Mucosa of descending colon (tissue), 3 donors: ENCODE data around the gene TGFB1. TPM values are rescaled to one million over a fixed set of nuclear protein-coding genes. Genes with fewer than 3 reads are reported as not detected.
"Not testable (repeated sequence)": the region's sequence is repeated elsewhere in the genome, so short reads cannot be mapped to it uniquely, and the experiment has no call there.

ENCODE experiments used
- ATAC-seq: fragments of 200-7000 bp; cut with Tn5 transposase; one replicate; pipeline ENCODE4 v1.9.1; 2020; ENCODE audit warnings: mild to moderate bottlenecking, moderate library complexity
- DNase-seq, 3 donors: peaks; one replicate each; pipeline ENCODE4 v3.0.0-alpha.2; 2020
- H3K36me3 ChIP-seq: fragments of 200-600 bp; one replicate; pipeline ENCODE4 v1.8.0; 2021; ENCODE audit warnings: low read depth, mild to moderate bottlenecking
- H3K4me1 ChIP-seq: fragments of 200-600 bp; one replicate; pipeline ENCODE4 v1.8.0; 2021; ENCODE audit warnings: low read depth, mild to moderate bottlenecking
- H3K4me3 ChIP-seq: fragments of 200-600 bp; one replicate; pipeline ENCODE4 v1.8.0; 2021; ENCODE audit warnings: mild to moderate bottlenecking
- H3K9me3 ChIP-seq: fragments of 200-600 bp; one replicate; pipeline ENCODE4 v1.8.0; 2021; ENCODE audit warnings: mild to moderate bottlenecking
- CTCF ChIP-seq: fragments of 200-600 bp; IDR thresholded peaks from one replicate; pipeline ENCODE4 v1.8.0; 2022; ENCODE audit warnings: antibody characterized with exemption, mild to moderate bottlenecking
- intact Hi-C, 2 donors: fragments of 100-400 bp; cut with DNase I in 1 of 2; cut with micrococcal nuclease in 1 of 2; formaldehyde crosslinking; loops; one replicate each; pipeline versions ENCODE4 v1.11.0 to v1.11.1; 2022; cut with DNase I, micrococcal nuclease
- total RNA-seq, 3 donors: library from RNA; stranded (reverse); fragmentation: NEBNext Ultra II Directional in 2 of 3; extraction: Animal tissue kit (Norgen Biotek cat#: 25700) in 2 of 3; gene quantifications; one replicate each; pipeline versions ENCODE4 v1.2.1 to v1.2.4, GENCODE V29; 2021 to 2023
- donor health status: DM: no; HTN: no; CAD: no; lungs with moderate emphysema.
- donor health status: DM: no; HTN: no; CAD: no.
- donor health status: DM: no; HTN: yes; CAD: no.

TGFB1 gene
- total RNA-seq, 3 donors from 2014 or later = 8.2 to 39.6 (median 21.8) TPM

DNA sequence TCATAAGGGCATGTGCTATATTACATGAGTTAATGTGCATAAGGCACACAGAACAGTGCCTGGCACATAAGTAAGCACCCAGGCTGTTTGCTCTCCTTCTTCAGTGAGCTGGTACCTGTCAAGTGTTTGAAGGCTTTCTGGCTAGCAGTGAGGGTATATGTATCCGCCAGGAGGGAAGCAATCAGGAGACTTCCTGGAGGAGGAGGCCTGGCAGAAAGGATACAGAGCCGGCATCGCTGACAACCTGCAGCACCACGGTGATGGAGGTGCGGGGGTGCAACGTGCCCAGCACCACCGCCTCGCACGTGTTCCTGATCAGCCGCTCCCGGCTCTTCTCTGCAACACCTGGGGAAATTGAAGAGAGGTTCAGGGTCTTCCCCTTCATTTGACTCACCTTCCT, 37.9 kb upstream of the TGFB1 start:
- TF ChIP-seq CTCF = no peak
- DNase-seq = no peak
- intact Hi-C loops = no loop called here
- H3K36me3 ChIP-seq = peaks cover 5% of the 10 kb centered on the region
- H3K9me3 ChIP-seq = no peaks in the 10 kb centered on the region
- no peak for ATAC-seq
- peaks cover 6% of the 10 kb centered on the region for H3K4me1 ChIP-seq
- H3K4me3 ChIP-seq = no peak overlapping the region

DNA sequence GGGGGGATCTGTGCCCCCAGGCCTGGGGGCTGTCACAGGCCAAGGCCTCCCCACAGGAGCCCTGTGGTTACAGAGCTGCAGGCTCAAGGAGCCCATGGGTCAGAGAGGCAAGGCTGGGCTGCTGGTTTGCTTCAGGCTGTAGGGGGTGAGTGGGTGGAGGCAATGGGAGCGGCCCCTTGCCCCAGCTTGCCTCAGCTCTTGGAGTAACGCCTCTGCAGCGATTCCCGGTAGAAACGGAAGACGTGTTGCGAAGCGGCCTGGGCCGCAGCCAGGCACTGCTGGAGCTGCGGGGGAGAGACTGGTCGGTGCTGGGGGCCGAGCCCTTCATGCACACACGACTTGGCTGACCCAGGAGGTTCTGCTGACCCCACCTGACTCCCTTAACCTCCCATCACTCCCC, 32.7 kb upstream of the TGFB1 start:
- Histone ChIP-seq H3K4me3 (no peak overlapping the region), H3K36me3 (peaks cover 5% of the 10 kb centered on the region), H3K9me3 (no peaks in the 10 kb centered on the region), H3K4me1 (no peaks in the 10 kb centered on the region)
- no peak for TF ChIP-seq CTCF
- no peak for ATAC-seq
- no peak for DNase-seq
- intact Hi-C loops = no loop called here

DNA sequence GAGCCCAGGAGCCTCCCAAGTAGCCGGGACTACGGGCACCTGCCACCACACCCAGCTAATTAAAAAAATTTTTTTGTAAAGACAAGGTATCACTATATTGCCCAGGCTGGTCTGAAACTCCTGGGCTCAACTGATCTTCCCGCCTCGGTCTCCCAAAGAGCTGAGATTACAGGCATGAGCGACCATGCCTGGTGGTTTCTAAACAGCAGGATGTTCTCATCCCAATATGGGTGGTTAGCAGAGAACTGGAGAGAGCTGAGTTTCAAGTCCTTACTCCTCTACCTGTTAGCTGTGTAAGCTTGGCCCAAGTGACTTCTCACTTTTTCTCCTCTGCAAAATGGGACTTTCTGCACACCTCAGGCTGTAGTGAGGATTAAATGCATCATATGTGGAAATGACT, 30.6 kb upstream of the TGFB1 start:
- Histone ChIP-seq H3K4me3 (no peak overlapping the region), H3K9me3 (no peaks in the 10 kb centered on the region), H3K4me1 (no peaks in the 10 kb centered on the region), H3K36me3 (no peaks in the 10 kb centered on the region)
- no peak for ATAC-seq
- intact Hi-C loops = no loop called here
- TF ChIP-seq CTCF = no peak
- no peak for DNase-seq

DNA sequence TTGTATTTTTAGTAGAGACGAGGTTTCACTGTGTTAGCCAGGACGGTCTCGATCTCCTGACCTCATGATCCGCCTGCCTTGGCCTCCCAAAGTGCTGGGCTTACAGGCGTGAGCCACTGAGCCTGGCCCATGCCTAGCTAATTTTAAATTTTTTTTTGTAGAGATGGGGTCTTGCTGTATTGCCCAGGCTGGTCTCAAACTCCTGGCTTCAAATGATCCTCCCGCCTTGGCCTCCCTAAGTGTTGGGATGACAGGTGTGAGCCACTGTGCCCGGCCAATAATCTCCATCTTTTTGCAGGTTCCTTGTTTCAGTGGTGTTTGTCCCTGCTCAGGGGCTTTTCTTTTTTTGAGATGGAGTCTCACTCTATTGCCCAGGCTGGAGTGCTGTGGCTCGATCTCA, 27.8 kb upstream of the TGFB1 start:
- DNase-seq, H3K9me3 ChIP-seq, H3K36me3 ChIP-seq, ATAC-seq, intact Hi-C loops, H3K4me1 ChIP-seq, H3K4me3 ChIP-seq: not testable (repeated sequence)

DNA sequence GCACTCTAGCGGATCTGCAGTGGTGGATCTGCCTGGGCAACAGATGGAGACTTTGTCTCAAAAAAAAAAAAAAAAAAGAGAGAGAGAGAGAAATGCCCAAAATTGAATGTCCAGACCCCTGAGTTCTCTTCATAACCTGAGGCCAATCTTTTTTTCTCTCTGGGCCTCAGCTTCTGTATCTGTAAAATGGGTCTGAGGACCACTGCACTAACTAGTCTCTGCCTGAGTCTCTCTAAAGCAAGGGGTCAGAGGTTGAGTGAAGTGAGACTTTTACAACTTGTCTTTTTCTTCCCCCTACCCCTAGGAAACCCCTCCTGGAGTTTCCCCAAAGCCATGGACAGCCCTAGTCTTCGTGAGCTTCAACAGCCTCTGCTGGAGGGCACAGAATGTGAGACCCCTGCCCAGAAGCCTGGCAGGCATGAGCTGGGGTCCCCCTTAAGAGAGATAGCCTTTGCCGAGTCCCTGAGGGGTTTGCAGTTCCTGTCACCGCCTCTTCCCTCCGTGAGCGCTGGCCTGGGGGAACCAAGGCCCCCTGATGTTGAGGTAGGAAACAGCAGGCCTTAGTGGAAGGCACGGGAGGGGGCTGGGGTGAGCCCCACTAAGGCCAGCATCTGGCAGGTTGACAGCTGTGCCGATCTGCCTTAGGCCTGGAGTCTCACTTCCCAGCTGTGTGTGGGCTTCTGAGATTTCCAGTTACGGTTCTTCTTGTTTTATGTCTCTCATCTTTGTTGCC, 24.4 kb upstream of the TGFB1 start:
- Histone ChIP-seq H3K4me3 (no peak overlapping the region), H3K9me3 (no peaks in the 10 kb centered on the region), H3K4me1 (no peaks in the 10 kb centered on the region), H3K36me3 (no peaks in the 10 kb centered on the region)
- peak; percentile 10 for ATAC-seq
- intact Hi-C loops = no loop called here
- no peak for TF ChIP-seq CTCF
- DNase-seq = no peak

GRCh38 chr19:41376998-41377365, 23.3 kb upstream of the TGFB1 start:
- DNase-seq (no peak), ATAC-seq (peak; percentile 11)
- TF ChIP-seq CTCF = no peak
- H3K4me3 ChIP-seq = no peak overlapping the region
- no peaks in the 10 kb centered on the region for H3K4me1 ChIP-seq
- intact Hi-C loops = no loop called here
- no peaks in the 10 kb centered on the region for H3K9me3 ChIP-seq
- H3K36me3 ChIP-seq = no peaks in the 10 kb centered on the region
